PC-9 (cell line): Measurements from ENCODE around the gene PAPOLA. TPM values are rescaled to one million over a fixed set of nuclear protein-coding genes. Genes with fewer than 3 reads are reported as not detected.

Experiments used
- BruUV-seq: library from RNA; stranded (reverse); fragments of 400-500 nt; replicated peaks from 2 replicates; lab custom pipeline; 2021; lab: Mats Ljungman, UMichigan
- CTCF ChIA-PET: fragments of 300-600 bp; sonication (Branson Sonifier 250); formaldehyde crosslinking; loops from one replicate; lab custom pipeline; 2022; ENCODE audit warnings: antibody characterized with exemption; lab: Charles Lee
- POLR2A ChIA-PET: fragments of 300-600 bp; sonication (Branson Sonifier 250); formaldehyde crosslinking; loops from one replicate; lab custom pipeline; 2022; ENCODE audit warnings: antibody characterized with exemption; ENCODE audit not compliant: unreplicated experiment; lab: Charles Lee
- DNase-seq, 2 experiments: peaks; one replicate each; pipeline versions ENCODE4 v3.0.0 to v3.0.0-alpha.2; 2015 to 2022; ENCODE audit warnings: mixed read lengths in 1 of 2
- H2AFZ ChIP-seq: fragments of 200-600 bp; sonication (generic); 2 replicates; pipeline ENCODE4 v1.8.1; 2017; ENCODE audit warnings: antibody characterized with exemption
- H3F3A ChIP-seq: fragments of 200-600 bp; sonication (generic); 2 replicates; pipeline ENCODE4 v1.8.1; 2017; ENCODE audit warnings: antibody characterized with exemption, mild to moderate bottlenecking, low read depth; ENCODE audit not compliant: insufficient read depth
- H3K27ac ChIP-seq: fragments of 200-600 bp; sonication (generic); 2 replicates; pipeline ENCODE4 v1.6.1; 2016; ENCODE audit warnings: mixed run types
- H3K27me3 ChIP-seq: fragments of 200-600 bp; sonication (generic); 2 replicates; pipeline ENCODE4 v1.6.1; 2016; ENCODE audit warnings: low read depth, mixed run types; ENCODE audit not compliant: insufficient read depth
- H3K36me3 ChIP-seq: fragments of 200-600 bp; sonication (generic); 2 replicates; pipeline ENCODE4 v1.6.1; 2016; ENCODE audit warnings: low read depth, mixed run types
- H3K4me1 ChIP-seq: fragments of 200-600 bp; sonication (generic); replicated peaks from 2 replicates; pipeline ENCODE4 v1.6.1; 2016; ENCODE audit warnings: mixed run types; ENCODE audit not compliant: insufficient read depth
- H3K4me2 ChIP-seq: fragments of 200-600 bp; sonication (generic); 2 replicates; pipeline ENCODE4 v1.6.1; 2017; ENCODE audit warnings: mixed run types
- H3K4me3 ChIP-seq: fragments of 200-600 bp; sonication (generic); 2 replicates; pipeline ENCODE4 v1.6.1; 2016; ENCODE audit warnings: mixed run types
- H3K79me2 ChIP-seq: fragments of 200-600 bp; sonication (generic); 2 replicates; pipeline ENCODE4 v1.6.1; 2017; ENCODE audit warnings: low read depth, mixed run types
- H3K9me2 ChIP-seq: fragments of 200-600 bp; sonication (generic); 2 replicates; pipeline ENCODE4 v1.8.1; 2017; ENCODE audit warnings: mild to moderate bottlenecking; ENCODE audit not compliant: insufficient read depth
- H3K9me3 ChIP-seq: fragments of 200-600 bp; sonication (generic); 2 replicates; pipeline ENCODE4 v1.8.1; 2016; ENCODE audit warnings: low read depth; ENCODE audit not compliant: insufficient read depth
- H4K20me1 ChIP-seq: fragments of 200-600 bp; sonication (generic); 2 replicates; pipeline ENCODE4 v1.8.1; 2017; ENCODE audit not compliant: insufficient read depth
- EZH2 ChIP-seq: fragments of 200-600 bp; sonication (generic); IDR thresholded peaks from 2 replicates; pipeline ENCODE4 v1.8.0; 2017; ENCODE audit warnings: antibody characterized with exemption, low read depth
- intact Hi-C: fragments of 100-400 bp; cut with micrococcal nuclease; formaldehyde crosslinking; loops from one replicate; pipeline ENCODE4 v1.10.0; 2022; ENCODE audit not compliant: unreplicated experiment
- total RNA-seq: library from RNA; stranded (reverse); gene quantifications from 2 replicates; pipeline ENCODE4 v1.2.3, GENCODE V29; 2021
- TF ChIP-seq, protein P1 (sequence below): fragments of 200-600 bp; sonication (generic); conservative IDR thresholded peaks from 2 replicates; pipeline ENCODE4 v1.6.1; 2017; ENCODE audit warnings: mixed run types, antibody characterized with exemption, mild to moderate bottlenecking, moderate library complexity

Gene PAPOLA
- total RNA-seq, 1 experiment from 2014 or later: 68.4 TPM

DNA sequence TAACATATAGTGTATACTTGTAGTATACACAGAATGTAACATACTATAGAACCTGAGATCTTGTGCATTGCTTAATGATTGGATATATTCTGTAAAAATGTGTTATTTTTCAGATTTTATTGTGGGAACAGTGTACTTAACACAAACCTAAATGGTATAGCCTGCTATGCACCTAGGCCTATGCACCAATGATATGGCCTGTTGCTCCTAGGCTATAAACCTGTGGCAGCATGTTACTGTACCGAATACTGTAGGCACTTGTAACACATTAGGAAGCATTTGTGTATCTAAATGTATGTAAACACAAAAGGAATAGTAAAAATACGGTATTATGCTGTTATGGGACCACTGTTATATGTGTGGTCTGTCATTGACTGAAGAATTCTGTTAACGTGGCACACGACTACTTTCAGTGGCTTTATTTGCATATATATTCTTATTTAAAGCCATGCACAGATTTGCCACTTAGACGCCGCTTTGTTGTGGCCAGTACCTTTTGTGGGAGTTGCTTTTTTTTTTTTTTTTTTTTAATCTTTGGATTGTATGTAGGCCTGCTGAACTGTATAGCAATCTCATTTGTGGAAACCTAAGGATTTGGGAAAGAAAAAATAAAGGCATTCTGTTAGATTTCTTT is 7.4 kb downstream of the PAPOLA start:
- Histone ChIP-seq H3K4me1 (peaks cover 6% of the 10 kb centered on the region; the same call in 1 of the 2 replicates), H4K20me1 (peaks cover 90% of the 10 kb centered on the region), H3K4me3 (no peak overlapping the region), H3F3A (no peaks in the 10 kb centered on the region), H2AFZ (no peak overlapping the region), H3K9me3 (no peaks in the 10 kb centered on the region), H3K79me2 (peaks cover 99% of the 10 kb centered on the region), H3K9me2 (no peaks in the 10 kb centered on the region), H3K36me3 (no peaks in the 10 kb centered on the region), H3K4me2 (no peak overlapping the region), H3K27me3 (no peaks in the 10 kb centered on the region), H3K27ac (no peak overlapping the region)
- no peak for TF ChIP-seq EZH2
- TF ChIP-seq, protein P1, sequence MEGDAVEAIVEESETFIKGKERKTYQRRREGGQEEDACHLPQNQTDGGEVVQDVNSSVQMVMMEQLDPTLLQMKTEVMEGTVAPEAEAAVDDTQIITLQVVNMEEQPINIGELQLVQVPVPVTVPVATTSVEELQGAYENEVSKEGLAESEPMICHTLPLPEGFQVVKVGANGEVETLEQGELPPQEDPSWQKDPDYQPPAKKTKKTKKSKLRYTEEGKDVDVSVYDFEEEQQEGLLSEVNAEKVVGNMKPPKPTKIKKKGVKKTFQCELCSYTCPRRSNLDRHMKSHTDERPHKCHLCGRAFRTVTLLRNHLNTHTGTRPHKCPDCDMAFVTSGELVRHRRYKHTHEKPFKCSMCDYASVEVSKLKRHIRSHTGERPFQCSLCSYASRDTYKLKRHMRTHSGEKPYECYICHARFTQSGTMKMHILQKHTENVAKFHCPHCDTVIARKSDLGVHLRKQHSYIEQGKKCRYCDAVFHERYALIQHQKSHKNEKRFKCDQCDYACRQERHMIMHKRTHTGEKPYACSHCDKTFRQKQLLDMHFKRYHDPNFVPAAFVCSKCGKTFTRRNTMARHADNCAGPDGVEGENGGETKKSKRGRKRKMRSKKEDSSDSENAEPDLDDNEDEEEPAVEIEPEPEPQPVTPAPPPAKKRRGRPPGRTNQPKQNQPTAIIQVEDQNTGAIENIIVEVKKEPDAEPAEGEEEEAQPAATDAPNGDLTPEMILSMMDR: no peak
- ChIA-PET POLR2A (no interaction called here), CTCF (no interaction called here)
- no peak for DNase-seq
- BruUV-seq: no TSS peak
- intact Hi-C loops: no loop called here

DNA sequence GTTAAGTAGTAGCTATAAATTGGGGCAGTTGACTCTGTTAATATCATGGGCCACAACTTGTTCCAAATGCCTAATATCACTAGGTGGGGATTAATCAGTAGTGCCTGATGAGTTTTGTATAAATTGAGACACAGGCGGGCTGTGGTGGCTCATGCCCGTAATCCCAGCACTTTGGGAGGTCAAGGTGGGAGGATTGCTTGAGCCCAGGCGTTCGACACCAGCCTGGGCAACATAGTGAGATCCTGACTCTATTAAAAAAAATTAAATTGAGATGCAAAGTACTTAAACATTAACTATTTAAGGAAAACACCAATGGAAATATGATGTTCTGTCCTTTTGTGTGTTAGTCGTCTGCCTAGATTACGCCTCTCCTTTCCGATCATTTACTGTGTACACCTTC is 9.0 kb downstream of the PAPOLA start:
- Histone ChIP-seq H3K27me3 (no peaks in the 10 kb centered on the region), H4K20me1 (peaks cover 93% of the 10 kb centered on the region), H3K4me1 (no peaks in the 10 kb centered on the region), H3K36me3 (no peaks in the 10 kb centered on the region), H2AFZ (no peak overlapping the region), H3K79me2 (peaks cover 99% of the 10 kb centered on the region), H3K27ac (no peak overlapping the region), H3K4me2 (no peak overlapping the region), H3K4me3 (no peak overlapping the region), H3K9me3 (no peaks in the 10 kb centered on the region), H3K9me2 (no peaks in the 10 kb centered on the region), H3F3A (no peaks in the 10 kb centered on the region)
- TF ChIP-seq EZH2: no peak
- TF ChIP-seq, protein P1: no peak
- BruUV-seq: no TSS peak
- no peak for DNase-seq
- intact Hi-C loops: no loop called here
- CTCF ChIA-PET: no interaction called here
- POLR2A ChIA-PET: no interaction called here

DNA sequence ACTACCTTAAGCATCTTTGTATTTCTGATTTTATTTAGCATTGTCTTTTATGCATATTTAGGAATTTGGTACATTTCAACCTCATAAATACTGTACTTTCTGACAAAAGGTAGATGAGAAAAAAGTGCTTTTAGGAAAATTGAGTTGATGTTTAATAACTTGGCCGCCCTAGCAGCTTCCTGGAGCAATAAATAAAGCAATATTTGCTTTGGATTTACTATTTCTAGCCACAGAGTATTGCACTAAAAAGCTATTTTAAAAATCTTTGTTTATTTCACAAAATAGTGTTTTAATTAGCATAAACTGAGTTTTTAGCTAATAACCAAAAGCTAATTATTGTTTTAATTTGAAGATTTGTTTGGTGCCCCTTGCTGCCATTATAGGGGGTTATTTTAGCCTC is 9.5 kb downstream of the PAPOLA start:
- ChIA-PET CTCF (no interaction called here), POLR2A (no interaction called here)
- H3F3A ChIP-seq: no peaks in the 10 kb centered on the region
- H3K4me3 ChIP-seq: no peak overlapping the region
- no peaks in the 10 kb centered on the region for H3K4me1 ChIP-seq
- no peaks in the 10 kb centered on the region for H3K27me3 ChIP-seq
- no peaks in the 10 kb centered on the region for H3K36me3 ChIP-seq
- BruUV-seq: no TSS peak
- peaks cover 93% of the 10 kb centered on the region for H4K20me1 ChIP-seq
- peaks cover 99% of the 10 kb centered on the region for H3K79me2 ChIP-seq
- no peaks in the 10 kb centered on the region for H3K9me3 ChIP-seq
- no peaks in the 10 kb centered on the region for H3K9me2 ChIP-seq
- H2AFZ ChIP-seq: no peak overlapping the region
- TF ChIP-seq, protein P1: no peak
- no peak for TF ChIP-seq EZH2
- no peak overlapping the region for H3K4me2 ChIP-seq
- intact Hi-C loops: no loop called here
- no peak for DNase-seq
- no peak overlapping the region for H3K27ac ChIP-seq
